ENCODE data around the gene MACROD2. TPM values are rescaled to one million over a fixed set of nuclear protein-coding genes. Genes with fewer than 3 reads are reported as not detected.

MACROD2 gene
- total and polyA plus RNA-seq, 2 of the 4 experiments (the other 2 are of a cell fraction), result not detected

- intact Hi-C loops (cut with micrococcal nuclease), result no loop called here
- in situ Hi-C loops (cut with MboI; ENCODE audit: low sequenced_read_pairs), result no loop called here
- no peak overlapping the region for H2BK5ac ChIP-seq (ENCODE audit: low read depth, low read length, poor library complexity, severe bottlenecking)
- no peak overlapping the region for H3K4me2 ChIP-seq (ENCODE audit: low read depth, low read length)
- no peak overlapping the region for H2AK9ac ChIP-seq (replicated peaks; ENCODE audit: low read depth, low read length, poor library complexity)
- no peaks in the 10 kb centered on the region for H3K4me1 ChIP-seq (ENCODE audit: control insufficient read depth, insufficient read depth, low read length)
- no peak overlapping the region for H2BK120ac ChIP-seq (ENCODE audit: low read depth, low read length)
- WGBS, 2 experiments (ENCODE audit: extremely low coverage in 2 of 2, insufficient read length in 1 of 2), result no CpG with 5 or more reads among the region's 5 CpGs
- no peak overlapping the region for H3K23ac ChIP-seq (ENCODE audit: low read depth, low read length)
- ATAC-seq (ENCODE audit: low read depth) (no peak), DNase-seq (no peak)
- no peak overlapping the region for H4K91ac ChIP-seq (ENCODE audit: insufficient read depth, low read depth, low read length)
- BruUV-seq (replicated peaks), result no TSS peak
- POLR2A ChIA-PET (ENCODE audit: unreplicated experiment), result no interaction called here
- H4K5ac ChIP-seq (ENCODE audit: low read depth, low read length), result no peak overlapping the region
- no peak overlapping the region for H3K27ac ChIP-seq (ENCODE audit: insufficient read depth, low read length)
- H3K14ac ChIP-seq (replicated peaks; ENCODE audit: low read depth, low read length), result no peak overlapping the region
- no peaks in the 10 kb centered on the region for H3K27me3 ChIP-seq (ENCODE audit: control insufficient read depth, insufficient read depth, low read length)
- H3K4me3 ChIP-seq (ENCODE audit: insufficient read depth, low read depth, low read length), result no peak overlapping the region
- H4K20me1 ChIP-seq (ENCODE audit: insufficient read depth, low read length), result no peaks in the 10 kb centered on the region
- H3K79me1 ChIP-seq (ENCODE audit: low read depth in 1 of 2, low read length in 2 of 2), result no peaks in the 10 kb centered on the region
- H3K56ac ChIP-seq (ENCODE audit: extremely low read depth, insufficient read depth, low read length), result no peak overlapping the region
- H3K36me3 ChIP-seq (ENCODE audit: control insufficient read depth, insufficient read depth, low read length), result no peaks in the 10 kb centered on the region
- no peak overlapping the region for H2AK5ac ChIP-seq (ENCODE audit: low read depth, low read length)
- no peak for TF ChIP-seq BHLHE40 (IDR thresholded peaks at IDR 0.05; ENCODE audit: low read depth, low read length)
- no peak for TF ChIP-seq ELK1 (IDR thresholded peaks at IDR 0.05; ENCODE audit: borderline replicate concordance, low read depth, low read length)
- no peak for TF ChIP-seq CTCF (conservative IDR thresholded peaks at IDR 0.05; ENCODE audit: low read depth, low read length)
- no peak for TF ChIP-seq RAD21 (IDR thresholded peaks at IDR 0.05; ENCODE audit: low read length)
- no peak for TF ChIP-seq SMC3 (IDR thresholded peaks at IDR 0.05; ENCODE audit: low read depth, low read length)
- TF ChIP-seq POLR2A (IDR thresholded peaks at IDR 0.05; ENCODE audit: low read depth, low read length), result no peak
- no peak for TF ChIP-seq FOS (IDR thresholded peaks at IDR 0.05; ENCODE audit: low read depth, low read length)
- TF ChIP-seq USF2 (IDR thresholded peaks at IDR 0.05; ENCODE audit: low read depth, low read length), result no peak
- TF ChIP-seq CEBPB (IDR thresholded peaks at IDR 0.05; ENCODE audit: low read depth, low read length), result no peak
- no peak for TF ChIP-seq MAZ (IDR thresholded peaks at IDR 0.05; ENCODE audit: borderline replicate concordance, low read depth, low read length)
- TF ChIP-seq RFX5 (IDR thresholded peaks at IDR 0.05; ENCODE audit: low read depth, low read length), result no peak
- TF ChIP-seq RCOR1 (IDR thresholded peaks at IDR 0.05; ENCODE audit: insufficient replicate concordance, low read length), result no peak
- no peak for TF ChIP-seq MXI1 (IDR thresholded peaks at IDR 0.05; ENCODE audit: borderline replicate concordance, low read depth, low read length)
- TF ChIP-seq CHD1 (IDR thresholded peaks at IDR 0.05; ENCODE audit: low read depth, low read length), result no peak
- TF ChIP-seq NFE2L2 (IDR thresholded peaks at IDR 0.05; ENCODE audit: low read depth, low read length), result no peak
- TF ChIP-seq MAFK (IDR thresholded peaks at IDR 0.05; ENCODE audit: low read depth, low read length), result no peak
- CTCF ChIA-PET, result no interaction called here
- H2BK20ac ChIP-seq (ENCODE audit: low read depth, low read length), result no peak overlapping the region
- peaks cover 17% of the 10 kb centered on the region for H3K9me3 ChIP-seq (ENCODE audit: control insufficient read depth, insufficient read depth, low read length)
- no peak overlapping the region for H2BK15ac ChIP-seq (ENCODE audit: low read depth, low read length)
- no peaks in the 10 kb centered on the region for H3K9me1 ChIP-seq (ENCODE audit: insufficient read depth, low read length)
- H3K9ac ChIP-seq (ENCODE audit: low read depth, low read length), result no peak overlapping the region
- dilution Hi-C loops (cut with HindIII; ENCODE audit: low sequenced_read_pairs, unreplicated experiment), result no loop called here
- no peak overlapping the region for H2AFZ ChIP-seq (replicated peaks; ENCODE audit: low read length, poor library complexity)
- no peak overlapping the region for H3K4ac ChIP-seq (ENCODE audit: low read depth, low read length)
- H4K8ac ChIP-seq (ENCODE audit: low read depth in 2 of 2, low read length in 2 of 2), result no peak overlapping the region
- H3K18ac ChIP-seq (ENCODE audit: low read depth, low read length), result no peak overlapping the region
Measured at GRCh38 chr20:16011519-16011918, 2016.2 kb downstream of the MACROD2 start.

Data from IMR-90 (cell line).